HEK293 (cell line): ENCODE results near the gene ADM.

Experiments
- ELK4 ChIP-seq: IDR thresholded peaks from 2 replicates; pipeline ENCODE4 v1.6.1; 2011; ENCODE audit warnings: mild to moderate bottlenecking, low read depth, low read length, borderline replicate concordance
- FEZF1 ChIP-seq: fragments of 450-650 bp; formaldehyde crosslinking; IDR thresholded peaks from 2 replicates; pipeline ENCODE4 v1.5.1; 2016; ENCODE audit warnings: missing biosample characterization, missing genetic modification characterization
- MZF1 ChIP-seq: fragments of 450-650 bp; formaldehyde crosslinking; IDR thresholded peaks from 2 replicates; pipeline ENCODE4 v1.5.1; 2017; ENCODE audit warnings: missing biosample characterization, missing genetic modification characterization, borderline replicate concordance
- SP7 ChIP-seq: fragments of 450-650 bp; formaldehyde crosslinking; IDR thresholded peaks from 2 replicates; pipeline ENCODE4 v1.5.1; 2016; ENCODE audit warnings: missing biosample characterization, missing genetic modification characterization
- ZBTB20 ChIP-seq: fragments of 450-650 bp; formaldehyde crosslinking; IDR thresholded peaks from 2 replicates; pipeline ENCODE4 v1.5.1; 2016; ENCODE audit warnings: missing biosample characterization, missing genetic modification characterization
- ZBTB48 ChIP-seq: fragments of 450-650 bp; formaldehyde crosslinking; IDR thresholded peaks from 2 replicates; pipeline ENCODE4 v1.5.1; 2016; ENCODE audit warnings: missing biosample characterization, missing genetic modification characterization
- ZBTB8A ChIP-seq: fragments of 450-650 bp; formaldehyde crosslinking; IDR thresholded peaks from 2 replicates; pipeline ENCODE4 v1.5.1; 2016; ENCODE audit warnings: missing biosample characterization, missing genetic modification characterization
- ZFP69B ChIP-seq: fragments of 450-650 bp; formaldehyde crosslinking; IDR thresholded peaks from 2 replicates; pipeline ENCODE4 v1.5.1; 2016; ENCODE audit warnings: missing biosample characterization, missing genetic modification characterization
- ZNF121 ChIP-seq: fragments of 450-650 bp; formaldehyde crosslinking; IDR thresholded peaks from 2 replicates; pipeline ENCODE4 v1.5.1; 2016; ENCODE audit warnings: missing biosample characterization, missing genetic modification characterization
- ZNF146 ChIP-seq: fragments of 450-650 bp; formaldehyde crosslinking; IDR thresholded peaks from 2 replicates; pipeline ENCODE4 v1.5.1; 2016; ENCODE audit warnings: missing biosample characterization, missing genetic modification characterization
- ZNF184 ChIP-seq: fragments of 450-650 bp; IDR thresholded peaks from 2 replicates; pipeline ENCODE4 v1.5.1; 2018; ENCODE audit warnings: missing biosample characterization, mild to moderate bottlenecking, missing genetic modification characterization
- ZNF23 ChIP-seq: fragments of 450-650 bp; formaldehyde crosslinking; IDR thresholded peaks from 2 replicates; pipeline ENCODE4 v1.5.1; 2016; ENCODE audit warnings: missing biosample characterization, missing genetic modification characterization, borderline replicate concordance
- ZNF248 ChIP-seq: fragments of 450-650 bp; formaldehyde crosslinking; IDR thresholded peaks from 2 replicates; pipeline ENCODE4 v1.5.1; 2017; ENCODE audit warnings: missing biosample characterization, missing genetic modification characterization
- ZNF280D ChIP-seq: fragments of 450-650 bp; formaldehyde crosslinking; IDR thresholded peaks from 2 replicates; pipeline ENCODE4 v1.5.1; 2016; ENCODE audit warnings: missing biosample characterization, missing genetic modification characterization
- ZNF394 ChIP-seq: fragments of 450-650 bp; formaldehyde crosslinking; IDR thresholded peaks from 2 replicates; pipeline ENCODE4 v1.5.1; 2016; ENCODE audit warnings: missing biosample characterization, missing genetic modification characterization, mild to moderate bottlenecking, moderate library complexity, borderline replicate concordance
- ZNF521 ChIP-seq: fragments of 450-650 bp; formaldehyde crosslinking; IDR thresholded peaks from 2 replicates; pipeline ENCODE4 v1.5.1; 2017; ENCODE audit warnings: missing biosample characterization, mild to moderate bottlenecking, missing genetic modification characterization
- ZNF529 ChIP-seq: fragments of 450-650 bp; formaldehyde crosslinking; IDR thresholded peaks from 2 replicates; pipeline ENCODE4 v1.5.1; 2017; ENCODE audit warnings: missing genetic modification characterization, missing biosample characterization; ENCODE audit not compliant: insufficient replicate concordance
- ZNF561 ChIP-seq: fragments of 450-650 bp; IDR thresholded peaks from 2 replicates; pipeline ENCODE4 v1.5.1; 2018; ENCODE audit warnings: missing biosample characterization, missing genetic modification characterization, borderline replicate concordance
- ZNF600 ChIP-seq: fragments of 450-650 bp; formaldehyde crosslinking; IDR thresholded peaks from 2 replicates; pipeline ENCODE4 v1.5.1; 2016; ENCODE audit warnings: missing biosample characterization, missing genetic modification characterization
- ZNF629 ChIP-seq: fragments of 450-650 bp; formaldehyde crosslinking; IDR thresholded peaks from 2 replicates; pipeline ENCODE4 v1.5.1; 2017; ENCODE audit warnings: missing biosample characterization, missing genetic modification characterization
- ZNF654 ChIP-seq: fragments of 450-650 bp; formaldehyde crosslinking; IDR thresholded peaks from 2 replicates; pipeline ENCODE4 v1.5.1; 2016; ENCODE audit warnings: low read depth, missing biosample characterization, missing genetic modification characterization
- ZNF658 ChIP-seq: fragments of 450-650 bp; formaldehyde crosslinking; IDR thresholded peaks from 2 replicates; pipeline ENCODE4; 2016; ENCODE audit warnings: missing biosample characterization, missing genetic modification characterization
- ZNF660 ChIP-seq: fragments of 450-650 bp; IDR thresholded peaks from 2 replicates; pipeline ENCODE4 v1.5.1; 2018; ENCODE audit warnings: missing biosample characterization, mild to moderate bottlenecking, missing genetic modification characterization
- ZNF707 ChIP-seq: fragments of 450-650 bp; formaldehyde crosslinking; IDR thresholded peaks from 2 replicates; pipeline ENCODE4 v1.5.1; 2016; ENCODE audit warnings: missing biosample characterization, missing genetic modification characterization
- ZNF843 ChIP-seq: fragments of 450-650 bp; formaldehyde crosslinking; IDR thresholded peaks from 2 replicates; pipeline ENCODE4 v1.5.1; 2016; ENCODE audit warnings: missing biosample characterization, missing genetic modification characterization
- ZSCAN30 ChIP-seq: fragments of 450-650 bp; IDR thresholded peaks from 2 replicates; pipeline ENCODE4 v1.5.1; 2018; ENCODE audit warnings: missing biosample characterization, mild to moderate bottlenecking, missing genetic modification characterization, moderate library complexity
- ZXDB ChIP-seq: fragments of 450-650 bp; formaldehyde crosslinking; IDR thresholded peaks from 2 replicates; pipeline ENCODE4 v1.5.1; 2016; ENCODE audit warnings: missing biosample characterization, missing genetic modification characterization
- TF ChIP-seq, protein P1 (sequence below): fragments of 450-650 bp; formaldehyde crosslinking; IDR thresholded peaks from 2 replicates; pipeline ENCODE4 v1.5.1; 2016; ENCODE audit warnings: missing biosample characterization, missing genetic modification characterization
- TF ChIP-seq, protein P2 (sequence below): fragments of 450-650 bp; formaldehyde crosslinking; IDR thresholded peaks from 2 replicates; pipeline ENCODE4 v1.5.1; 2016; ENCODE audit warnings: missing biosample characterization, missing genetic modification characterization, borderline replicate concordance

Gene ADM

DNA sequence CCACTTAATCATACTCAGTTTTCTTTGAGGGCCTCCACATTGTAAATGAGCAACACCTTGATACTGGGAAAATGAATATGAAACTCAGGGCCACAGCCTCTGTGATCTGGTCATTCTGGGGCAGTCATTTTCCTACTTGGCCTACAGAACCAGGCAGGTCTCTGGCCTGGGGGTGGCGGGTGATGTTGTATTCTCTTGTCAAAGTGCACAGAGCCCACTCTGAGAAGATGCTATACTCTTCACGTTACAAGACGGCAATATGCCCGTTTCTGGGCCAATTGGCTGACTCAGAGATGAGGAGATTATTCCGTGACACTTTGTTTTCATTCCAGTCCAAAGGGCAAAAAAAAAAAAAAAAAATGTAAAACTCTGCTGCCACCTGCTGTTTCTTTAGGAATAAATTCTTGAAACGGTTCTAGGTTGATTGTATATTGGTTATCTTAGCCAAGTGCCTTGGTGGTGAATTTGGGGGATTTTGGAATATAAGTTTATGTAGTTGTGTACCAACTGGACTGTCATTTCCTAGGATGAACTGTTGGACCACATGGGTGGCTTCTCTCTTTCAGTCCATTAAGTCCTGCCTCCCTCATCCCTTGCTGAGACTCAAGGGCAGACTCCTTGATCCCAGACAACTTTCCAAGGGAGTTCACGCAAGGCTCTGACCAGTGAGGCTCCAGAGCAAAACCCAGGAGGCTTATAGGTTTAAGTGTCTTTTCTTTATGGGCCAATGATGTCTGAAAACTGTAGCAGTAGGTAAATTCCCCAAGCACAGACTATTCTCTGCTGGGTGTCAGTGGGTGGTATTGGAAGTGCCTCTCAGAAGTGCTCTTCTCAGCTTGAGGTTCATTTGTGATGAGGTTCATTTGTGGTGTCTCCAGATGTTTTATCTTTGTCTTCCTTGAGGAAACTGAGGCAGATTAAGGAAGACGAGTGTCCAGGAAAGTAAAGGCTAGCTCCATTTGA is 18.2 kb downstream of the ADM start (continued):
- TF ChIP-seq ZXDB (tag by site-specific recombination) (no peak), MZF1 (no peak), ZFP69B (tag by site-specific recombination) (no peak), ZBTB8A (tag by site-specific recombination) (peak; percentile 90), ZNF629 (tag by site-specific recombination) (no peak), ZNF707 (tag by site-specific recombination) (no peak), ZNF843 (tag by site-specific recombination) (0 out of 2 replicates have a peak, but pooled peaks have one; percentile 20), SP7 (tag by site-specific recombination) (0 out of 2 replicates have a peak, but pooled peaks have one; percentile 15), ELK4 (no peak), ZNF280D (tag by site-specific recombination) (no peak), ZNF184 (tag by site-specific recombination) (no peak), ZNF658 (tag by site-specific recombination) (no peak), ZSCAN30 (tag by site-specific recombination) (no peak), ZNF23 (tag by site-specific recombination) (no peak), ZNF654 (tag by site-specific recombination) (peak; percentile 89), ZNF529 (no peak), ZNF248 (tag by site-specific recombination) (no peak), ZNF660 (no peak), FEZF1 (tag by site-specific recombination) (no peak), ZBTB48 (tag by site-specific recombination) (no peak), ZNF146 (tag by site-specific recombination) (no peak), ZBTB20 (no peak), ZNF561 (tag by site-specific recombination) (no peak), ZNF521 (tag by site-specific recombination) (no peak), ZNF600 (tag by site-specific recombination) (0 out of 2 replicates have a peak, but pooled peaks have one; percentile 41), ZNF394 (tag by site-specific recombination) (no peak), ZNF121 (tag by site-specific recombination) (no peak)
- TF ChIP-seq, protein P1, sequence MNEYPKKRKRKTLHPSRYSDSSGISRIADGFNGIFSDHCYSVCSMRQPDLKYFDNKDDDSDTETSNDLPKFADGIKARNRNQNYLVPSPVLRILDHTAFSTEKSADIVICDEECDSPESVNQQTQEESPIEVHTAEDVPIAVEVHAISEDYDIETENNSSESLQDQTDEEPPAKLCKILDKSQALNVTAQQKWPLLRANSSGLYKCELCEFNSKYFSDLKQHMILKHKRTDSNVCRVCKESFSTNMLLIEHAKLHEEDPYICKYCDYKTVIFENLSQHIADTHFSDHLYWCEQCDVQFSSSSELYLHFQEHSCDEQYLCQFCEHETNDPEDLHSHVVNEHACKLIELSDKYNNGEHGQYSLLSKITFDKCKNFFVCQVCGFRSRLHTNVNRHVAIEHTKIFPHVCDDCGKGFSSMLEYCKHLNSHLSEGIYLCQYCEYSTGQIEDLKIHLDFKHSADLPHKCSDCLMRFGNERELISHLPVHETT (tag by site-specific recombination) = no peak
- TF ChIP-seq, protein P2, sequence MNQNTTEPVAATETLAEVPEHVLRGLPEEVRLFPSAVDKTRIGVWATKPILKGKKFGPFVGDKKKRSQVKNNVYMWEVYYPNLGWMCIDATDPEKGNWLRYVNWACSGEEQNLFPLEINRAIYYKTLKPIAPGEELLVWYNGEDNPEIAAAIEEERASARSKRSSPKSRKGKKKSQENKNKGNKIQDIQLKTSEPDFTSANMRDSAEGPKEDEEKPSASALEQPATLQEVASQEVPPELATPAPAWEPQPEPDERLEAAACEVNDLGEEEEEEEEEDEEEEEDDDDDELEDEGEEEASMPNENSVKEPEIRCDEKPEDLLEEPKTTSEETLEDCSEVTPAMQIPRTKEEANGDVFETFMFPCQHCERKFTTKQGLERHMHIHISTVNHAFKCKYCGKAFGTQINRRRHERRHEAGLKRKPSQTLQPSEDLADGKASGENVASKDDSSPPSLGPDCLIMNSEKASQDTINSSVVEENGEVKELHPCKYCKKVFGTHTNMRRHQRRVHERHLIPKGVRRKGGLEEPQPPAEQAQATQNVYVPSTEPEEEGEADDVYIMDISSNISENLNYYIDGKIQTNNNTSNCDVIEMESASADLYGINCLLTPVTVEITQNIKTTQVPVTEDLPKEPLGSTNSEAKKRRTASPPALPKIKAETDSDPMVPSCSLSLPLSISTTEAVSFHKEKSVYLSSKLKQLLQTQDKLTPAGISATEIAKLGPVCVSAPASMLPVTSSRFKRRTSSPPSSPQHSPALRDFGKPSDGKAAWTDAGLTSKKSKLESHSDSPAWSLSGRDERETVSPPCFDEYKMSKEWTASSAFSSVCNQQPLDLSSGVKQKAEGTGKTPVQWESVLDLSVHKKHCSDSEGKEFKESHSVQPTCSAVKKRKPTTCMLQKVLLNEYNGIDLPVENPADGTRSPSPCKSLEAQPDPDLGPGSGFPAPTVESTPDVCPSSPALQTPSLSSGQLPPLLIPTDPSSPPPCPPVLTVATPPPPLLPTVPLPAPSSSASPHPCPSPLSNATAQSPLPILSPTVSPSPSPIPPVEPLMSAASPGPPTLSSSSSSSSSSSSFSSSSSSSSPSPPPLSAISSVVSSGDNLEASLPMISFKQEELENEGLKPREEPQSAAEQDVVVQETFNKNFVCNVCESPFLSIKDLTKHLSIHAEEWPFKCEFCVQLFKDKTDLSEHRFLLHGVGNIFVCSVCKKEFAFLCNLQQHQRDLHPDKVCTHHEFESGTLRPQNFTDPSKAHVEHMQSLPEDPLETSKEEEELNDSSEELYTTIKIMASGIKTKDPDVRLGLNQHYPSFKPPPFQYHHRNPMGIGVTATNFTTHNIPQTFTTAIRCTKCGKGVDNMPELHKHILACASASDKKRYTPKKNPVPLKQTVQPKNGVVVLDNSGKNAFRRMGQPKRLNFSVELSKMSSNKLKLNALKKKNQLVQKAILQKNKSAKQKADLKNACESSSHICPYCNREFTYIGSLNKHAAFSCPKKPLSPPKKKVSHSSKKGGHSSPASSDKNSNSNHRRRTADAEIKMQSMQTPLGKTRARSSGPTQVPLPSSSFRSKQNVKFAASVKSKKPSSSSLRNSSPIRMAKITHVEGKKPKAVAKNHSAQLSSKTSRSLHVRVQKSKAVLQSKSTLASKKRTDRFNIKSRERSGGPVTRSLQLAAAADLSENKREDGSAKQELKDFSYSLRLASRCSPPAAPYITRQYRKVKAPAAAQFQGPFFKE (tag by site-specific recombination) = no peak
